Heart right ventricle (tissue), 16 donors: ENCODE data around the gene ACVR1. TPM values are rescaled to one million over a fixed set of nuclear protein-coding genes. Genes with fewer than 3 reads are reported as not detected.
"Not testable (repeated sequence)": the region's sequence is repeated elsewhere in the genome, so short reads cannot be mapped to it uniquely, and the experiment has no call there.

Experiments used
- ATAC-seq, 8 donors: fragments of 200-7000 bp; cut with Tn5 transposase; one replicate each; pipeline ENCODE4 v1.9.1; 2020; ENCODE audit warnings: mild to moderate bottlenecking in 8 of 8, moderate library complexity in 8 of 8, moderate number of reproducible peaks in 1 of 8
- DNase-seq, 2 donors: peaks; one replicate each; pipeline ENCODE4 v3.0.0-alpha.2; 2020
- H3K27ac ChIP-seq, 10 donors: fragments of 200-600 bp; sonication (generic) in 2 of 10; one replicate each; pipeline versions ENCODE4 v1.5.0 to v1.8.0; 2020 to 2022; ENCODE audit warnings: mild to moderate bottlenecking in 3 of 10
- H3K27me3 ChIP-seq, 7 donors: fragments of 200-600 bp; one replicate each; pipeline ENCODE4 v1.8.0; 2021 to 2022; ENCODE audit warnings: mild to moderate bottlenecking in 2 of 7
- H3K36me3 ChIP-seq, 9 donors: fragments of 200-600 bp; sonication (generic) in 1 of 9; one replicate each; pipeline versions ENCODE4 v1.5.0 to v1.8.0; 2020 to 2022; ENCODE audit warnings: mild to moderate bottlenecking in 2 of 9
- H3K4me1 ChIP-seq, 9 donors: fragments of 200-600 bp; sonication (generic) in 1 of 9; one replicate each; pipeline versions ENCODE4 v1.5.0 to v1.8.0; 2020 to 2022; ENCODE audit warnings: mild to moderate bottlenecking in 4 of 9
- H3K4me3 ChIP-seq, 10 donors: fragments of 200-600 bp; sonication (generic) in 2 of 10; one replicate each; pipeline versions ENCODE4 v1.5.0 to v1.8.0; 2020 to 2022; ENCODE audit warnings: mild to moderate bottlenecking in 7 of 10, moderate library complexity in 2 of 10
- H3K9me3 ChIP-seq, 11 donors: fragments of 200-600 bp in 10 of 11; sonication (generic) in 2 of 11; one replicate each; pipeline versions ENCODE4 v1.5.0 to v1.8.0; 2013 to 2022; ENCODE audit warnings: mild to moderate bottlenecking in 2 of 11, control low read depth in 1 of 11, moderate library complexity in 1 of 11
- WGBS, 2 donors: extraction: QIAGEN DNeasy Blood & Tissue Kit; methylation state at CpG; one replicate each; pipeline ENCODE4 v1.1.7; 2013; ENCODE audit warnings: inconsistent platforms in 1 of 2; 5-methylcytosine and 5-hydroxymethylcytosine counted together
- intact Hi-C, 10 donors: fragments of 100-400 bp; cut with DNase I; formaldehyde crosslinking; loops; one replicate each; pipeline versions ENCODE4 v1.11.1 to v1.14.2; 2022
- polyA plus RNA-seq, 2 donors: library from polyadenylated mRNA; stranded (reverse); fragments of 200-250 nt; gene quantifications; one replicate each; pipeline ENCODE4 v1.2.3, GENCODE V29; 2013
- total RNA-seq, 10 donors: library from RNA; stranded (reverse); fragmentation: NEBNext Ultra II Directional in 3 of 10; extraction: Animal tissue kit (Norgen Biotek cat#: 25700) in 3 of 10; gene quantifications; one replicate each; pipeline versions ENCODE4 v1.2.1 to v1.2.4, GENCODE V29; 2021 to 2023
- TF ChIP-seq, protein P1 (sequence below), 9 donors: fragments of 200-600 bp; sonication (generic) in 2 of 9; IDR thresholded peaks; one replicate each; pipeline versions ENCODE4 v1.5.0 to v1.8.0; 2021 to 2022; ENCODE audit warnings: antibody characterized with exemption in 9 of 9, mild to moderate bottlenecking in 5 of 9, moderate library complexity in 1 of 9
- donor health status: Arrhythmogenic right ventricular cardiomyopathy.
- donor health status: ischemic (EF 13 %, LVEDD 7.1; RV severe dilation, severe dysfunction).
- donor health status: healthy with polysubstance abuse.
- donor health status: DM: no; HTN: yes; CAD: no.
- donor health status: DM: no; HTN: no; CAD: no.
- donor health status: ischemic (EF 25% LVEDD 6.9; RV normal size, moderate dysfunction).
- donor health status: ischemic (EF 25% LVEDD 5.7; RV mildly dilated, moderate dysfunction).
- donor health status: healthy.
- donor health status: DM: yes; HTN: yes; CAD: no.
- donor health status: Ischemic cardiomyopathy.
- donor health status: ischemic (EF 35%, LVEDD 5.7; RV mildly dilated, moderate dysfunction).
- donor health status: nonischemic (EF 11% LVEDD 7.7; RV severe dilation, severe dysfunction).
- donor health status: DM: yes; HTN: yes; CAD: no.
- donor health status: PGD.
- donor health status: ischemic (EF 29% LVEDD 5.4; RV normal size, mild dysfunction).
- donor health status: nonischemic (EF 23%, LVEDD 6.1; RV moderate dilation, normal function).

ACVR1 gene
- total and polyA plus RNA-seq, 12 donors: 4.2 to 32.7 (median 22.2) TPM

DNA sequence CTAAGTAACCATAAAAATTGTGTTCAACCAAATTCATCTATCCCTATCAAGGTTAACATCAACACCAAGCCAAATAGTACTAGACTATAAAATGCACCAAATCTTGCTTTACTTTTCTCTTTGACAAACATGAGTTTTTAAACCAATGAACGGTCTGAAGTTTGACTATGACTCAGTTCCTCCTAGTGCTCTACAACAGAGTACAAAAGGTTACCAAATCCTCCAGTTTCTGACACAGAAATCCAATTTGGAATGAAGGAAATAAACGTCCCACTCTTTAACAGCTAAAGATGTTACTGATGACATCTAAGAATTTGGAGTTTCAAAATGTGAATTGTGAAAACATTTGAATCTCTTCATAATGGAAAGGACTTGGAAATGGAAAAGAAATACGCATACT is 11.8 kb upstream of the ACVR1 start:
- H3K4me1 ChIP-seq: no peaks in the 10 kb centered on the region
- TF ChIP-seq, protein P1, sequence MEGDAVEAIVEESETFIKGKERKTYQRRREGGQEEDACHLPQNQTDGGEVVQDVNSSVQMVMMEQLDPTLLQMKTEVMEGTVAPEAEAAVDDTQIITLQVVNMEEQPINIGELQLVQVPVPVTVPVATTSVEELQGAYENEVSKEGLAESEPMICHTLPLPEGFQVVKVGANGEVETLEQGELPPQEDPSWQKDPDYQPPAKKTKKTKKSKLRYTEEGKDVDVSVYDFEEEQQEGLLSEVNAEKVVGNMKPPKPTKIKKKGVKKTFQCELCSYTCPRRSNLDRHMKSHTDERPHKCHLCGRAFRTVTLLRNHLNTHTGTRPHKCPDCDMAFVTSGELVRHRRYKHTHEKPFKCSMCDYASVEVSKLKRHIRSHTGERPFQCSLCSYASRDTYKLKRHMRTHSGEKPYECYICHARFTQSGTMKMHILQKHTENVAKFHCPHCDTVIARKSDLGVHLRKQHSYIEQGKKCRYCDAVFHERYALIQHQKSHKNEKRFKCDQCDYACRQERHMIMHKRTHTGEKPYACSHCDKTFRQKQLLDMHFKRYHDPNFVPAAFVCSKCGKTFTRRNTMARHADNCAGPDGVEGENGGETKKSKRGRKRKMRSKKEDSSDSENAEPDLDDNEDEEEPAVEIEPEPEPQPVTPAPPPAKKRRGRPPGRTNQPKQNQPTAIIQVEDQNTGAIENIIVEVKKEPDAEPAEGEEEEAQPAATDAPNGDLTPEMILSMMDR (IDR thresholded peaks at IDR 0.05): no peak
- H3K36me3 ChIP-seq: no peaks in the 10 kb centered on the region
- no peaks in the 10 kb centered on the region for H3K9me3 ChIP-seq
- intact Hi-C loops: no loop called here
- no peak for DNase-seq
- H3K27ac ChIP-seq: no peak overlapping the region
- no peak overlapping the region for H3K4me3 ChIP-seq
- no peak for ATAC-seq
- 80 to 82% methylated on average over 3 of the region's 3 CpGs for WGBS, 2 donors
- H3K27me3 ChIP-seq: no peaks in the 10 kb centered on the region

DNA sequence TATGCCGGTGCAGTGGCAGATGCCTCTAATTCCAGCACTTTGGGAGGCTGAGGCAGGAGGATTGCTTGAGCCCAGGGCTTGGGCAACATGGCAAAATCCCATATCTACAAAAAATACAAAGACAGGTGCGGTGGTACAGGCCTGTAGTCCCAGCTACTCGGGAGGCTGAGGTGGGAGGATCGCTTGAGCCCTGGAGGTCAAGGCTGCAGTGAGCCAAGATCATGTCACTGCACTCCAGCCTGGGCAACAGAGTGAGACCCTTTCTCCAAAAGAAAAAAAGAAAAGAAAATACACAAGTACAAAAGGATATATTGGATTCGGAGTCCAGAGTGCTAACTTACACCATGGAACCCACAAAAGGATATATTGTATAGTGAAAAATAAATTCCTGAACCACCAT is 8.4 kb upstream of the ACVR1 start:
- WGBS, 2 donors: 74 to 76% methylated on average over 5 of the region's 5 CpGs
- DNase-seq, intact Hi-C loops, H3K4me3 ChIP-seq, H3K27me3 ChIP-seq, H3K9me3 ChIP-seq, H3K4me1 ChIP-seq, H3K27ac ChIP-seq, ATAC-seq, H3K36me3 ChIP-seq: not testable (repeated sequence)

DNA sequence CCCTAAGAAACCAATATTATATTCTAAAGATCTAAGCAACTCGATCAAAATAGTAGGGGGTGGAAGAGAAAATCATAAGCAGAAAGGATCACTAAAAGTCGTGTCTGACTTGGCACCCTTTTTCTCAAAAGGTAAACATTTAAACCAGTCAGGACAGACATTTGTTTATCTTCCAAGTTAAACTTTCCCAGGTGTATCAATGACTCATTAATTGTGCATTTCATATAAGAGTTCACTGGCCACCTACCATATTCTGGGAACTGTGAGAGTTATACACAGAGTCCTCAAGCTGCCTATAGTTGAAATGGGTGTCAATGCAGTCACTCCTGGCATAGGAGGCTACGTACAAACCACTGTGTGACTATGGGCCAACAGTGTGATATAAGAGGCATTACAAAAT is 4.8 kb upstream of the ACVR1 start:
- TF ChIP-seq, protein P1 (IDR thresholded peaks at IDR 0.05): no peak
- H3K27ac ChIP-seq: no peak overlapping the region
- WGBS, 2 donors: 92 to 95% methylated on average over 3 of the region's 3 CpGs
- no peaks in the 10 kb centered on the region for H3K27me3 ChIP-seq
- no peaks in the 10 kb centered on the region for H3K36me3 ChIP-seq
- intact Hi-C loops: no loop called here
- no peak for DNase-seq
- no peaks in the 10 kb centered on the region for H3K9me3 ChIP-seq
- no peak overlapping the region for H3K4me3 ChIP-seq
- H3K4me1 ChIP-seq: peaks cover 0 to 14% (median 7%) of the 10 kb centered on the region in 9 donors
- ATAC-seq: no peak

DNA sequence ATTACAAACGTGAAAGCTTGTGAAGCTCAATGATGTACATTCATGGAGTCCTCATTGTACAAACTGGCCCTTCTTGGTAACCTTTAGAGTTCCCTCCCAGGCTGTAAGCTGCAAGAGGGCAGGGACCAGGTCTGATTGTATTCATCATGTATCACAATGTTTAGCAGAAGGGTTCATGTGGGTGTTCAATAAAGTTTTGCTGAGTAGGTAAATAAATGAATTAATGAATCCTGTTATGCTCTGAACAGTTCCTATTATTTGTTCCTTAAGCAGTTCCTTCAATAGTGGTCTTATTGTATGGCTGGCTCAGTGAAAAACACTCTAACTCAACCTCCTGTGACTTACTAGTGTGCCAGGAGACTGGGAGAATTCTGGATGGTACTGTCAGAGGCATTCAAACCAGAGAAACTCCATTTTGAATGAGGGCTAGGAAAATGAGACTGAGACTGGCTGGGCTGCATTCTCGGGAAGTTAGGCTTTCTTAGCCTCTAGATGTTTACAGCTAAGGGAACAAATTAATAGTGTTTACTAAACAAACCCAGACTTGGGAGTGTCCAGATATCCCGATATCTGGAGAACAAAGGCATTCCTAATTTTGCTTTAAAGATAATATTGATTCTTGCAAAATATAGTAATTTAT is 1.8 kb upstream of the ACVR1 start:
- 90 to 95% methylated on average over 3 of the region's 3 CpGs for WGBS, 2 donors
- intact Hi-C loops: loop anchor here in 7 of 10 donors (2.0 to 10.0 kb wide), 10 partner anchors 36 to 129 kb away; no protein-coding TSS in a partner anchor
- no peak overlapping the region for H3K4me3 ChIP-seq

DNA sequence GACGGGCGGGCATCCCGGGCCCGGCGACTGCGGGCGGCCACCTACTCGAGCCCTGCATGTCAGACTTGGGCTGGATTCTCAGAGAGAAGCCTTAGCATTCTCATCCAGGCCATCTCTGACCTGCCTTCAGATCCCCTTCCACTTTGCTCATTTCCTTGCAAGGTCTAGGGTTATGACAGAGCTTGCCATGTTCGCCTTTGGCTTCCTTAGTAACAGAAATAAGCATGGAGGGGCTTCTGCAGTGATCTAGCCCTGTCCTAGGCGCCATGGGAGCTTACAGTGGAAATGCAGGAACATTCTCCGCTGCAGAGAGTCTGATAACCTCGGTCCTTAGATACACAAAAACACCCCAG is 632 bp upstream of the ACVR1 start:
- 5 to 6% methylated on average over 12 of the region's 12 CpGs for WGBS, 2 donors
- no peaks in the 10 kb centered on the region for H3K36me3 ChIP-seq
- H3K27me3 ChIP-seq: no peaks in the 10 kb centered on the region
- peaks cover 2 to 41% (median 25%) of the 10 kb centered on the region in 9 donors for H3K4me1 ChIP-seq
- H3K9me3 ChIP-seq: no peaks in the 10 kb centered on the region
- TF ChIP-seq, protein P1 (IDR thresholded peaks at IDR 0.05): no peak
- DNase-seq (no peak), ATAC-seq (no peak)
- H3K27ac ChIP-seq: peak overlapping the region; percentile 89 to 98 (median 96)
- intact Hi-C loops: loop anchor here in 7 of 10 donors (2.0 to 10.0 kb wide), 10 partner anchors 34 to 131 kb away; no protein-coding TSS in a partner anchor
- H3K4me3 ChIP-seq: peak overlapping the region; percentile 42 to 92 (median 85)

More for the DNA sequence above, 1.8 kb upstream of the ACVR1 start:
- ATAC-seq (no peak), DNase-seq (no peak)
- TF ChIP-seq, protein P1 (IDR thresholded peaks at IDR 0.05): no peak
- Histone ChIP-seq H3K36me3 (no peaks in the 10 kb centered on the region), H3K27ac (no peak overlapping the region), H3K27me3 (no peaks in the 10 kb centered on the region), H3K4me1 (peaks cover 2 to 33% (median 25%) of the 10 kb centered on the region in 9 donors), H3K9me3 (no peaks in the 10 kb centered on the region)
